Measurements from ENCODE around the gene HSPA8. TPM values are rescaled to one million over a fixed set of nuclear protein-coding genes. Genes with fewer than 3 reads are reported as not detected.

Gene HSPA8
- total RNA-seq, 1 experiment from 2014 or later, result 1,755 TPM

DNA sequence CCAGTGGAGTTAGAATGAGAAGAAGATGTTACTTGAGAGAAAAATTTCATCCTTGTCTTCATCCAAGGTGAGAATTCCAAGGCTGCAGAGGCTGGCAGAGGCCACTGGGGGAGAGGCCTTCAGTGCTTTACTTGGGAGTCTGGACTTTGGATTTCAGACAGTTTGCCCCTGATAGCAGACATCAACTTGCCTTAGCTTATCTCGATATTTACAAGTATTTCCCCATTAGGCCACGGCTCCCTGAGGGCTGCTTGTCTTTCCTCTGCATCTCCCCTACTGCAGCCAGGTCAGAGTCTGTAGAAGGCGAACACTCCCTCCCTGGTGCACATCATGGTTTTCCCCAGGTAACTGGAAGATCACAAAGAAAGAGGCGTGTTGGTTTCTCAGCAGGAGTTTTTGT lies 50.4 kb downstream of the HSPA8 start:
- Histone ChIP-seq H3K4me1 (ENCODE audit: control insufficient read depth, insufficient read depth, low read length) (no peaks in the 10 kb centered on the region), H3K36me3 (ENCODE audit: control insufficient read depth, insufficient read depth, low read length) (no peaks in the 10 kb centered on the region), H3K27me3 (ENCODE audit: control insufficient read depth, insufficient read depth, low read length) (no peaks in the 10 kb centered on the region; the same call in 1 of the 2 replicates), H3K4me3 (ENCODE audit: low read depth in 2 of 2, low read length in 2 of 2) (no peak overlapping the region), H3K9me3 (ENCODE audit: control insufficient read depth, insufficient read depth, low read depth, low read length) (no peaks in the 10 kb centered on the region), H3K27ac (ENCODE audit: low read length) (no peak overlapping the region)
- peak; percentile 57; the same call in 1 of the 2 replicates for ATAC-seq
- CTCF ChIA-PET, result interaction anchor here (1.2 kb wide), 1 partner anchor 11 kb away, joined by 3 read pairs; no protein-coding TSS in a partner anchor
- intact Hi-C loops (cut with micrococcal nuclease; ENCODE audit: unreplicated experiment) (no loop called here), in situ Hi-C loops (cut with HindIII; ENCODE audit: low pct_unique_long_range_greater_than_20kb, low sequenced_read_pairs) (no loop called here)
- no TSS peak for BruUV-seq (replicated peaks)
- POLR2A ChIA-PET, result interaction anchor here (0.5 to 0.6 kb wide), 2 partner anchors 25 to 55 kb away, joined by 3 to 4 read pairs; no protein-coding TSS in a partner anchor
- DNase-seq (ENCODE audit: low read depth, low spot score), result no peak
- TF ChIP-seq TCF7L2 (IDR thresholded peaks at IDR 0.05; ENCODE audit: low read depth, low read length) (no peak), POLR2AphosphoS5 (IDR thresholded peaks at IDR 0.05; ENCODE audit: low read depth, low read length) (no peak), SIN3A (IDR thresholded peaks at IDR 0.05; ENCODE audit: borderline replicate concordance, insufficient read depth, low read depth, low read length) (no peak)
- TF ChIP-seq, protein P1, sequence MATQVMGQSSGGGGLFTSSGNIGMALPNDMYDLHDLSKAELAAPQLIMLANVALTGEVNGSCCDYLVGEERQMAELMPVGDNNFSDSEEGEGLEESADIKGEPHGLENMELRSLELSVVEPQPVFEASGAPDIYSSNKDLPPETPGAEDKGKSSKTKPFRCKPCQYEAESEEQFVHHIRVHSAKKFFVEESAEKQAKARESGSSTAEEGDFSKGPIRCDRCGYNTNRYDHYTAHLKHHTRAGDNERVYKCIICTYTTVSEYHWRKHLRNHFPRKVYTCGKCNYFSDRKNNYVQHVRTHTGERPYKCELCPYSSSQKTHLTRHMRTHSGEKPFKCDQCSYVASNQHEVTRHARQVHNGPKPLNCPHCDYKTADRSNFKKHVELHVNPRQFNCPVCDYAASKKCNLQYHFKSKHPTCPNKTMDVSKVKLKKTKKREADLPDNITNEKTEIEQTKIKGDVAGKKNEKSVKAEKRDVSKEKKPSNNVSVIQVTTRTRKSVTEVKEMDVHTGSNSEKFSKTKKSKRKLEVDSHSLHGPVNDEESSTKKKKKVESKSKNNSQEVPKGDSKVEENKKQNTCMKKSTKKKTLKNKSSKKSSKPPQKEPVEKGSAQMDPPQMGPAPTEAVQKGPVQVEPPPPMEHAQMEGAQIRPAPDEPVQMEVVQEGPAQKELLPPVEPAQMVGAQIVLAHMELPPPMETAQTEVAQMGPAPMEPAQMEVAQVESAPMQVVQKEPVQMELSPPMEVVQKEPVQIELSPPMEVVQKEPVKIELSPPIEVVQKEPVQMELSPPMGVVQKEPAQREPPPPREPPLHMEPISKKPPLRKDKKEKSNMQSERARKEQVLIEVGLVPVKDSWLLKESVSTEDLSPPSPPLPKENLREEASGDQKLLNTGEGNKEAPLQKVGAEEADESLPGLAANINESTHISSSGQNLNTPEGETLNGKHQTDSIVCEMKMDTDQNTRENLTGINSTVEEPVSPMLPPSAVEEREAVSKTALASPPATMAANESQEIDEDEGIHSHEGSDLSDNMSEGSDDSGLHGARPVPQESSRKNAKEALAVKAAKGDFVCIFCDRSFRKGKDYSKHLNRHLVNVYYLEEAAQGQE (IDR thresholded peaks at IDR 0.05; ENCODE audit: insufficient read depth in 1 of 2, low read depth in 2 of 2, low read length in 1 of 2), result no peak
- TF ChIP-seq, protein P2, sequence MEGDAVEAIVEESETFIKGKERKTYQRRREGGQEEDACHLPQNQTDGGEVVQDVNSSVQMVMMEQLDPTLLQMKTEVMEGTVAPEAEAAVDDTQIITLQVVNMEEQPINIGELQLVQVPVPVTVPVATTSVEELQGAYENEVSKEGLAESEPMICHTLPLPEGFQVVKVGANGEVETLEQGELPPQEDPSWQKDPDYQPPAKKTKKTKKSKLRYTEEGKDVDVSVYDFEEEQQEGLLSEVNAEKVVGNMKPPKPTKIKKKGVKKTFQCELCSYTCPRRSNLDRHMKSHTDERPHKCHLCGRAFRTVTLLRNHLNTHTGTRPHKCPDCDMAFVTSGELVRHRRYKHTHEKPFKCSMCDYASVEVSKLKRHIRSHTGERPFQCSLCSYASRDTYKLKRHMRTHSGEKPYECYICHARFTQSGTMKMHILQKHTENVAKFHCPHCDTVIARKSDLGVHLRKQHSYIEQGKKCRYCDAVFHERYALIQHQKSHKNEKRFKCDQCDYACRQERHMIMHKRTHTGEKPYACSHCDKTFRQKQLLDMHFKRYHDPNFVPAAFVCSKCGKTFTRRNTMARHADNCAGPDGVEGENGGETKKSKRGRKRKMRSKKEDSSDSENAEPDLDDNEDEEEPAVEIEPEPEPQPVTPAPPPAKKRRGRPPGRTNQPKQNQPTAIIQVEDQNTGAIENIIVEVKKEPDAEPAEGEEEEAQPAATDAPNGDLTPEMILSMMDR (IDR thresholded peaks at IDR 0.05), result no peak

Other genes with a start within 250 kb of the HSPA8 start
- 0.13 TPM for gene CRTAM, start 223.6 kb downstream of the HSPA8 start, total RNA-seq (2021; ENCODE audit: unreplicated experiment)
- 10.1 TPM for gene JHY, start 179.4 kb downstream of the HSPA8 start, total RNA-seq (2021; ENCODE audit: unreplicated experiment)
- not detected for gene BSX, start 80.3 kb downstream of the HSPA8 start, total RNA-seq (2021; ENCODE audit: unreplicated experiment)
- 1.5 TPM for gene CLMP, start 133.1 kb upstream of the HSPA8 start, total RNA-seq (2021; ENCODE audit: unreplicated experiment)

All from Panc1 (cell line).